Mesendoderm (in vitro differentiated cells): ENCODE data around the gene TCF7L2.
"Not testable (repeated sequence)": the region's sequence is repeated elsewhere in the genome, so short reads cannot be mapped to it uniquely, and the experiment has no call there.

Experiments
- DNase-seq: peaks from one replicate; pipeline ENCODE4 v3.0.0; 2013
- H2AK5ac ChIP-seq: 2 replicates; pipeline ENCODE4 v1.6.1; 2013; ENCODE audit warnings: low read length, inconsistent platforms
- H2BK120ac ChIP-seq: 2 replicates; pipeline ENCODE4 v1.6.1; 2013; ENCODE audit warnings: low read depth, mild to moderate bottlenecking, low read length, moderate library complexity, mixed read lengths
- H2BK15ac ChIP-seq: replicated peaks from 2 replicates; pipeline ENCODE4 v1.6.1; 2013; ENCODE audit warnings: low read depth, mild to moderate bottlenecking, moderate library complexity
- H2BK5ac ChIP-seq: 2 replicates; pipeline ENCODE4 v1.6.1; 2013; ENCODE audit warnings: low read length, inconsistent platforms
- H3K18ac ChIP-seq: 2 replicates; pipeline ENCODE4 v1.6.1; 2013; ENCODE audit warnings: mild to moderate bottlenecking, low read length, mixed read lengths
- H3K23ac ChIP-seq: one replicate; pipeline ENCODE4 v1.6.1; 2013; ENCODE audit warnings: low read length
- H3K27ac ChIP-seq: 2 replicates; pipeline ENCODE4 v1.5.1; 2013; ENCODE audit warnings: low read depth, mild to moderate bottlenecking, inconsistent platforms, low read length, moderate library complexity
- H3K27me3 ChIP-seq: 2 replicates; pipeline ENCODE4 v1.6.1; 2013; ENCODE audit warnings: low read length, control low read depth, mild to moderate bottlenecking, inconsistent platforms; ENCODE audit not compliant: insufficient read depth, poor library complexity
- H3K36me3 ChIP-seq: 2 replicates; pipeline ENCODE4 v1.6.1; 2013; ENCODE audit warnings: low read length, inconsistent platforms; ENCODE audit not compliant: control insufficient read depth, insufficient read depth
- H3K4ac ChIP-seq: one replicate; pipeline ENCODE4 v1.6.1; 2013; ENCODE audit warnings: low read depth, mild to moderate bottlenecking, low read length, moderate library complexity
- H3K4me1 ChIP-seq: 2 replicates; pipeline ENCODE4 v1.6.1; 2013; ENCODE audit warnings: low read depth, low read length, inconsistent platforms; ENCODE audit not compliant: control insufficient read depth
- H3K4me2 ChIP-seq: 2 replicates; pipeline ENCODE4 v1.6.1; 2013; ENCODE audit warnings: low read length
- H3K4me3 ChIP-seq: 2 replicates; pipeline ENCODE4 v1.5.1; 2013; ENCODE audit warnings: mild to moderate bottlenecking, low read length
- H3K56ac ChIP-seq: one replicate; pipeline ENCODE4 v1.6.1; 2013; ENCODE audit warnings: low read length
- H3K79me1 ChIP-seq: 2 replicates; pipeline ENCODE4 v1.6.1; 2013; ENCODE audit warnings: low read length, inconsistent platforms
- H3K79me2 ChIP-seq: 2 replicates; pipeline ENCODE4 v1.6.1; 2013; ENCODE audit warnings: mild to moderate bottlenecking, low read length; ENCODE audit not compliant: control insufficient read depth, insufficient read depth
- H3K9ac ChIP-seq: 2 replicates; pipeline ENCODE4 v1.6.1; 2013; ENCODE audit warnings: low read length, inconsistent platforms
- H4K5ac ChIP-seq: one replicate; pipeline ENCODE4 v1.6.1; 2013; ENCODE audit warnings: low read length
- H4K8ac ChIP-seq: one replicate; pipeline ENCODE4 v1.6.1; 2013; ENCODE audit warnings: low read depth, mild to moderate bottlenecking, control low read depth, low read length, moderate library complexity
- WGBS: extraction: QIAGEN DNeasy Blood & Tissue Kit; methylation state at CpG from one replicate; pipeline ENCODE4 v1.1.7; 2013; ENCODE audit warnings: low lambda C conversion rate, missing lambda C conversion rate; ENCODE audit not compliant: insufficient coverage; ENCODE audit errors: extremely low coverage; 5-methylcytosine and 5-hydroxymethylcytosine counted together

TCF7L2 gene

DNA sequence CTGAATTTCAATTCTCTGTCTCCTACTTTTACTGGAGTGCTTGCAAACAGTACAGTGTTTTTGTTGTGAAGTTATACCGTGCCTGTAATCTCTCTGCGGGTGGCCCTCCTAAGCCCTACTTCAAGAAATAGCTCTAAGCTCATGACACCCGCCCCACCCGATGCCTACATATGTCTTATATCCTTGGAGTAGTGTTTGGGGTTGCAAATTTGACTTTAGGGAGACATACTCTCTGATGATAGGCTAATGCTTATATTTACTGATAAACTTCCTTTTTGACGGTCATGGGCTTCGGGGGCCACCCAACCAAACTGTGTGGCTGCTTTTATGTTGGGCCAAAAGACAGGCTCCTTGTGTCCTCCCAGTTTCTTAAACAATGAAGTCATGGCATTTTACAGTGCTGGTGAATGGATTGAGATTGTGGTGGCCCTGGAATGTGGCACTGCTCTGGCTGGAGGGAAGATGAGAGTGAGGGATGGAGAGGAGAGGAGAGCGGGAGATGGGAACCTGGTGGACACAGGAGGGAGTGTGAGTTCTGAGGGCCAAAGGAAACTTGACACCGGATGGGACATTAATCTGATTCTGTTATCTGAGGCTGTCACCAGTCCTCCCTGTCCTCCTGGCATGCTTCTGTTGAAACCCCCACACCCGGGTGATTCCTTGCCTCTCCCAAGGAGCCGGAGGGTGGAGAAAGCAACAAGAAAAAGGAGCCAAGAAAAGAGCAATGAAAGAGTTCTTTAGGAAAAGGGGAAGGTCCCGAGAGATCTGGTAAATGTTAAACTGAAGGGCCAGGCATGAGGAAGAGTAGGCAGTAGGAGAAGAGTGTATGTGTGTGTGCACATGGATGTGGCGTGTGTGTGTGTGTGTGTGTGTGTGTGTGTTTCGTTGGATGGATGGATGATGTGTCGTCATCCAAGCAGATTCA lies 113.3 kb downstream of the TCF7L2 start:
- H2AK5ac ChIP-seq: peak overlapping the region; percentile 3
- peaks cover 20% of the 10 kb centered on the region for H3K79me2 ChIP-seq
- no peak overlapping the region for H2BK15ac ChIP-seq
- peak overlapping the region; percentile 84 for H3K56ac ChIP-seq
- H3K23ac ChIP-seq: peak overlapping the region; percentile 53
- H2BK5ac ChIP-seq: peak overlapping the region; percentile 88
- H3K27ac ChIP-seq: peak overlapping the region; percentile 13
- H3K4me1 ChIP-seq: peaks cover 50% of the 10 kb centered on the region
- H3K18ac ChIP-seq: peak overlapping the region; percentile 86
- H2BK120ac ChIP-seq: peak overlapping the region; percentile 73
- no CpG with 5 or more reads among the region's 14 CpGs for WGBS
- H3K4ac ChIP-seq: peak overlapping the region; percentile 97
- peak overlapping the region; percentile 2 for H3K4me2 ChIP-seq
- H3K79me1 ChIP-seq: peaks cover 7% of the 10 kb centered on the region
- no peaks in the 10 kb centered on the region for H3K27me3 ChIP-seq
- no peak overlapping the region for H4K8ac ChIP-seq
- H3K9ac ChIP-seq: peak overlapping the region; percentile 32
- peak; percentile 99 for DNase-seq
- no peaks in the 10 kb centered on the region for H3K36me3 ChIP-seq
- H3K4me3 ChIP-seq: no peak overlapping the region
- H4K5ac ChIP-seq: no peak overlapping the region

DNA sequence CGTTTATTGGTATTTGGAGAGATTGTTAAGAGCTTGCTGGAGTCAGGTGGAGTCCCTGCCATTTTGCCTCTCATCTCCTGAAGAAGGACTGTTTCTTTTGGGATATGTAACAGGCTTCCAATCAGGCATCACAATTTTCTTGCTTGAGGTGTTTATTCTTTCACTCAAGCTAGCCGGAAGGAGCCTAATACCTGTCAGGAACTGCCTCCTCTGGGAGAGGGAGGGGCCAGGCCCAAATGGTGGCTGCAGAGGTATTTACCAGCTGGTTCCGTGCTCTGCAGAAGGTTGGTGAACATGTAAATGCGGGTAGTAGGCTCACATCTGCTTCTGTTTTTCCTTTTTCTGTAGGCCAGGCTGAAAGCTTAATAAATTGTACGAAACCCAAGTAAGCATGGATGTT lies 114.0 kb downstream of the TCF7L2 start:
- Histone ChIP-seq H3K79me1 (peaks cover 11% of the 10 kb centered on the region), H3K4me1 (peaks cover 43% of the 10 kb centered on the region), H4K5ac (no peak overlapping the region), H4K8ac (no peak overlapping the region), H3K9ac (peak overlapping the region; percentile 32), H2BK120ac (no peak overlapping the region), H3K36me3 (no peaks in the 10 kb centered on the region), H3K79me2 (peaks cover 17% of the 10 kb centered on the region), H3K27ac (peak overlapping the region; percentile 13), H2BK5ac (peak overlapping the region; percentile 88), H3K27me3 (no peaks in the 10 kb centered on the region), H3K4ac (no peak overlapping the region), H3K4me3 (no peak overlapping the region), H3K18ac (no peak overlapping the region), H2AK5ac (peak overlapping the region; percentile 3), H2BK15ac (no peak overlapping the region), H3K4me2 (peak overlapping the region; percentile 2), H3K56ac (peak overlapping the region; percentile 84), H3K23ac (no peak overlapping the region)
- WGBS: no CpG with 5 or more reads among the region's 5 CpGs
- DNase-seq: peak; percentile 48

DNA sequence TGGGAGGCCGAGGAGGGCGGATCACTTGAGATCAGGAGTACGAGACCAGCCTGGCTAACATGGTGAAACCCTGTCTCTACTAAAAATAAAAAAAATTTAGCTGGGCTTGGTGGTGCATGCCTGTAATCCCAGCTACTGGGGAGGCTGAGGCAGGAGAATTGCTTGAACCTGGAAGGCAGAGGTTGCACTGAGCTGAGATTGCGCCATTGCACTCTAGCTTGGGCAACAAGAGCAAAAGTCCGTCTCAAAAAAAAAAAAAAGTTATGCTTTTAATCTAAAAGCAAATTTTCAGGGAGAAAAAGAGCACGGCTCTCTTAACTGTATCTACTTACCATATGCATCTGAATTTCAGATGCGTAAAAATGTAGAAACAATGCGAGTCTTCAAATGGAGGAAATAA lies 116.1 kb downstream of the TCF7L2 start:
- peaks cover 14% of the 10 kb centered on the region for H3K79me1 ChIP-seq
- H3K27ac ChIP-seq, H2BK120ac ChIP-seq, H4K8ac ChIP-seq, H3K27me3 ChIP-seq, H3K9ac ChIP-seq, H3K23ac ChIP-seq, H2BK15ac ChIP-seq, H3K4ac ChIP-seq, H3K56ac ChIP-seq, H3K36me3 ChIP-seq, H3K4me3 ChIP-seq, H2AK5ac ChIP-seq, H3K4me2 ChIP-seq, H2BK5ac ChIP-seq, H3K18ac ChIP-seq, H4K5ac ChIP-seq, DNase-seq: not testable (repeated sequence)
- peaks cover 14% of the 10 kb centered on the region for H3K79me2 ChIP-seq
- WGBS: no CpG with 5 or more reads among the region's 8 CpGs
- H3K4me1 ChIP-seq: peaks cover 27% of the 10 kb centered on the region

DNA sequence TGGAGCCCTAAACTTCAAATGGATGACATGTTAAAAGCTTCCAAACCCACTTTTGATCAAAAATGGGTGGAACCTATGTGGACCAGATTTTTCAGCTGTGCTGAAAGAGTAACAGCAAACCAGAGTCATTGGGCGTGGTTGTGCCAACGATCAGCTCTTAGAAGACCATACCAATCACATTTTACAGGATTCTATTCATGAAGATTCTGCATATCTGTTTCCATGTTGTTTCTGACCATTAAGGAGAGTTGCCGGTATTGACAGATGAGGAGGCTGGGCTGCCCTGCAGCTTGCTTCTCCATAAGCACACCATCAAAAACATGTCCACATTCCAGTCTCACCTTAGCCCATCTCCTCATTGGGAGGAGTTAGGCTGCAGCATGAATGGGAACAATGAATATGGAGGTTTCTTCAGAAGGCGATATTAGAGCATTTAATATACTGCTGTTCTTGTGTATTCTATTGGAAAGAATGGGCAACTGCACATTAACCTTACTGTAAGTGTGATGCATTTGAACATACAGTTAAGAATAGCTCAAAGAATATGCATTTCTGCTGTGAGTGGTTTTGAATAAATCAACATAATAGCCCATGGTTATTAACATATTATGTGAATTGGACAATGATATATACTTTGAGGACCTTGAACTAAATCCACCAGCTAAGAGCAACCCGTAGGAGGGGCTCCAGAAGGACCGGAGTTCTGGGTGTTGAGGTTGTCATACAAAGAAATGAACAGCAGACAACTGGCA lies 116.7 kb downstream of the TCF7L2 start:
- H3K4ac ChIP-seq: no peak overlapping the region
- no peak overlapping the region for H3K9ac ChIP-seq
- no peak overlapping the region for H3K23ac ChIP-seq
- WGBS: no CpG with 5 or more reads among the region's 6 CpGs
- no peak overlapping the region for H3K27ac ChIP-seq
- H3K4me3 ChIP-seq: no peak overlapping the region
- H4K8ac ChIP-seq: no peak overlapping the region
- H3K27me3 ChIP-seq: no peaks in the 10 kb centered on the region
- H2BK5ac ChIP-seq: no peak overlapping the region
- H3K79me1 ChIP-seq: peaks cover 14% of the 10 kb centered on the region
- DNase-seq: no peak
- H3K79me2 ChIP-seq: peaks cover 13% of the 10 kb centered on the region
- H3K4me1 ChIP-seq: peaks cover 25% of the 10 kb centered on the region
- no peak overlapping the region for H4K5ac ChIP-seq
- no peak overlapping the region for H2AK5ac ChIP-seq
- no peak overlapping the region for H3K18ac ChIP-seq
- no peak overlapping the region for H3K4me2 ChIP-seq
- H2BK15ac ChIP-seq: no peak overlapping the region
- no peaks in the 10 kb centered on the region for H3K36me3 ChIP-seq
- H2BK120ac ChIP-seq: no peak overlapping the region
- H3K56ac ChIP-seq: no peak overlapping the region

DNA sequence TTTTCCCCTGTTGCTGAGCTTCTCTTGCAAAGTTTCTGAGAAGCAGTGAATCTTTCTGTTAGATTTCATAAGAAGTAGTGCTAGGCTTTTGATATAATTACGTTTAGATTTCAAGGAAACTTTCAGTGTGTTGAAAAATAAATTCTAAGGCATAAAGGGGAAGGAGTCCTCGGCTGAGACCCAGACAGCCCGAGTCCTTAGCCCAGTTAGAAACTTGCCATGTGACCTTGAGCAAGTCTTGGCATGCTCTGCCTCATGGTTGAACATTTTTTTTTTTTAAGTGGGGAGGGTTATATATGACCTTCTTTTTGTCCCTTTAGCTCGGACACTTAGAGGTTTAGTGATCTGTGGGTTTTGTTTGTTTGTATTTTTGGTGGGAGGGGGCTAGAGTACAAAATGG lies 117.5 kb downstream of the TCF7L2 start:
- no peak for DNase-seq
- Histone ChIP-seq H3K27me3 (no peaks in the 10 kb centered on the region), H3K4me3 (no peak overlapping the region), H3K4me1 (peaks cover 19% of the 10 kb centered on the region), H3K18ac (no peak overlapping the region), H3K9ac (no peak overlapping the region), H3K36me3 (no peaks in the 10 kb centered on the region), H3K79me1 (peaks cover 14% of the 10 kb centered on the region), H3K56ac (no peak overlapping the region), H3K27ac (no peak overlapping the region), H4K8ac (no peak overlapping the region), H3K4me2 (no peak overlapping the region), H4K5ac (no peak overlapping the region), H2BK120ac (no peak overlapping the region), H2AK5ac (no peak overlapping the region), H2BK5ac (no peak overlapping the region), H2BK15ac (no peak overlapping the region), H3K23ac (no peak overlapping the region), H3K79me2 (peaks cover 12% of the 10 kb centered on the region), H3K4ac (no peak overlapping the region)
- WGBS: no CpG with 5 or more reads among the region's 4 CpGs
